Left lung (tissue), 10 donors: ENCODE measurements around the gene ATXN1. TPM values are rescaled to one million over a fixed set of nuclear protein-coding genes. Genes with fewer than 3 reads are reported as not detected.

ENCODE experiments used
- ATAC-seq: fragments of 200-7000 bp; cut with Tn5 transposase; one replicate; pipeline ENCODE4 v1.9.1; 2020; ENCODE audit warnings: moderate library complexity
- DNase-seq, 4 donors: peaks; one replicate each; pipeline ENCODE4 v3.0.0-alpha.2; 2013 to 2020
- H3K27ac ChIP-seq, 2 donors: fragments of 200-600 bp; sonication (generic) in 1 of 2; one replicate each; pipeline versions ENCODE4 v1.5.0 to v1.8.0; 2020 to 2021
- H3K27me3 ChIP-seq, 2 donors: fragments of 200-600 bp; sonication (generic) in 1 of 2; one replicate each; pipeline versions ENCODE4 v1.5.0 to v1.8.0; 2020 to 2021
- H3K36me3 ChIP-seq, 2 donors: fragments of 200-600 bp; sonication (generic) in 1 of 2; one replicate each; pipeline versions ENCODE4 v1.5.0 to v1.8.0; 2020 to 2021
- H3K4me1 ChIP-seq, 2 donors: fragments of 200-600 bp; one replicate each; pipeline ENCODE4 v1.8.0; 2021
- H3K4me3 ChIP-seq, 2 donors: fragments of 200-600 bp; sonication (generic) in 1 of 2; one replicate each; pipeline versions ENCODE4 v1.5.0 to v1.8.0; 2020 to 2021; ENCODE audit warnings: mild to moderate bottlenecking in 1 of 2
- H3K9me3 ChIP-seq, 2 donors: fragments of 200-600 bp; sonication (generic) in 1 of 2; one replicate each; pipeline versions ENCODE4 v1.5.0 to v1.8.0; 2020 to 2021
- intact Hi-C, 2 donors: fragments of 100-400 bp; cut with DNase I; formaldehyde crosslinking; loops; one replicate each; pipeline versions ENCODE4 v1.11.2 to v1.14.2; 2022
- polyA plus RNA-seq, 6 donors: library from polyadenylated mRNA; unstranded; fragments of 120-200 nt; gene quantifications; one replicate each; pipeline ENCODE4 v1.2.1, GENCODE V29; 2013; ENCODE audit not compliant: insufficient read length in 6 of 6
- total RNA-seq, 2 donors: library from RNA; stranded (reverse); fragmentation: NEBNext Ultra II Directional; extraction: Animal tissue kit (Norgen Biotek cat#: 25700); gene quantifications; one replicate each; pipeline ENCODE4 v1.2.1, GENCODE V29; 2021
- TF ChIP-seq, protein P1 (sequence below), 2 donors: fragments of 200-600 bp; sonication (generic) in 1 of 2; IDR thresholded peaks; one replicate each; pipeline versions ENCODE4 v1.5.0 to v1.8.0; 2021; ENCODE audit warnings: antibody characterized with exemption in 2 of 2
- donor health status: DM: no; HTN: yes; CAD: no.
- donor health status: DM: no; HTN: no; CAD: no.

Gene ATXN1
- total and polyA plus RNA-seq, 8 donors, result 23.3 to 67.4 (median 27.3) TPM

DNA sequence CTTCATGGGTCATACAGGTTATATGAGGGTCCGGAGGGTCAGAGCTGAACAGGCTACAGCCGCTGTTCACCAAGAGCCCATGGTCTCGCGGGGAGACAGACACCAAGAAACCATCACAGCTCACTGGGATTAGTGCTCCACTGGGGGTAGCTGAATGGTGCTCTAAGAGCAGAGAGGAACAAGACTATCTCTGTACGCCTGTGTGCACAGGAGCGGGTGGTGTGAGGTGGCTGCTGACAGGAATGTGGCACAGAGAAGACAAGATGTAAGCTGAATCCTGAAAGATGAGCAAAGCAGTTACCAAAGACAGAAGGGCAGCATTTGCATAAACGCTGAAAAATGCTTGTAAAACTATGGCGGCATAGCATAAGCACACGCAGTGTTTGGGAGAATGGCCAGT is 383.8 kb downstream of the ATXN1 start:
- Histone ChIP-seq H3K4me3 (no peak overlapping the region), H3K4me1 (no peaks in the 10 kb centered on the region), H3K9me3 (no peaks in the 10 kb centered on the region), H3K36me3 (no peaks in the 10 kb centered on the region), H3K27me3 (no peaks in the 10 kb centered on the region), H3K27ac (no peak overlapping the region)
- intact Hi-C loops, result no loop called here
- TF ChIP-seq, protein P1, sequence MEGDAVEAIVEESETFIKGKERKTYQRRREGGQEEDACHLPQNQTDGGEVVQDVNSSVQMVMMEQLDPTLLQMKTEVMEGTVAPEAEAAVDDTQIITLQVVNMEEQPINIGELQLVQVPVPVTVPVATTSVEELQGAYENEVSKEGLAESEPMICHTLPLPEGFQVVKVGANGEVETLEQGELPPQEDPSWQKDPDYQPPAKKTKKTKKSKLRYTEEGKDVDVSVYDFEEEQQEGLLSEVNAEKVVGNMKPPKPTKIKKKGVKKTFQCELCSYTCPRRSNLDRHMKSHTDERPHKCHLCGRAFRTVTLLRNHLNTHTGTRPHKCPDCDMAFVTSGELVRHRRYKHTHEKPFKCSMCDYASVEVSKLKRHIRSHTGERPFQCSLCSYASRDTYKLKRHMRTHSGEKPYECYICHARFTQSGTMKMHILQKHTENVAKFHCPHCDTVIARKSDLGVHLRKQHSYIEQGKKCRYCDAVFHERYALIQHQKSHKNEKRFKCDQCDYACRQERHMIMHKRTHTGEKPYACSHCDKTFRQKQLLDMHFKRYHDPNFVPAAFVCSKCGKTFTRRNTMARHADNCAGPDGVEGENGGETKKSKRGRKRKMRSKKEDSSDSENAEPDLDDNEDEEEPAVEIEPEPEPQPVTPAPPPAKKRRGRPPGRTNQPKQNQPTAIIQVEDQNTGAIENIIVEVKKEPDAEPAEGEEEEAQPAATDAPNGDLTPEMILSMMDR (IDR thresholded peaks at IDR 0.05), result no peak
- DNase-seq (no peak), ATAC-seq (no peak)

DNA sequence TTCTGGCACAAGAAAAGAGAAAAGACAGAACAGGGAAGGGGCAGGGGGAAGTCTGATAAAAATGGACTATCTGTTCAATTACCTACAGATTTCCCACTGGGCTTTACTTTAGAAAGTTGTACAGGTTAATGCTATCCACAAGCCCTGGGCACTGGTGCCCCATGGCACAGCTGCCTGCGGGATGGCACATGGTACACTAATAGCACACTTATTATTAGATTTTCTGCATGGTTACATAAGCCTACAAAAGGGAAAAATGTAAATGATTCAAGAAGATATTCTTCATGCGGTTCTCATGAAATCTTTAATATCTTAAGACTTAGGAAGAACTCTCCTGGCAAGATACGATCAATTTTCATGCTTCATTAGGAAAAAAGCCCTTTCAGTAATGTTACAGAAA is 385.4 kb downstream of the ATXN1 start:
- no peaks in the 10 kb centered on the region for H3K27me3 ChIP-seq
- intact Hi-C loops, result no loop called here
- no peaks in the 10 kb centered on the region for H3K9me3 ChIP-seq
- DNase-seq, result no peak
- H3K36me3 ChIP-seq, result no peaks in the 10 kb centered on the region
- TF ChIP-seq, protein P1 (IDR thresholded peaks at IDR 0.05), result no peak
- no peak overlapping the region for H3K4me3 ChIP-seq
- no peak for ATAC-seq
- H3K4me1 ChIP-seq, result no peaks in the 10 kb centered on the region
- no peak overlapping the region for H3K27ac ChIP-seq

DNA sequence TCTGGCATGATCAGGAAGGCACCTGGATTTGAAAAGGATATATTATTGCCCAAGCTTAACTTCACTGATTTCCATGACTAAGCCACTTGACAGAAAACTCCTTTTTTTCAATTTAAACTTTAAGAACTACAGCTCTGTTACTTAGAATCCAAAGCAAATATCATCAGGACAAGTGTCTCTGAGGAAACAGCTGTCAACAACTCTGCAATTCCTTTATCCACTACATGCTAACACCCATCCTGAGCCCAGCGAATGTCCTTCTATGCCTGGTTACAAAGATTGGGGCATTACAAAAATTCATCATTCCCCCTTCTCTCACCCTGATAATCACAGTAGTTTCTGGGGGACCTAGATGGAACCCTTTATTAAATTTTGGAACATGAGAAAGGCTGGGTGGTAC is 386.1 kb downstream of the ATXN1 start:
- Histone ChIP-seq H3K9me3 (no peaks in the 10 kb centered on the region), H3K4me1 (no peaks in the 10 kb centered on the region), H3K27ac (no peak overlapping the region), H3K27me3 (no peaks in the 10 kb centered on the region), H3K36me3 (no peaks in the 10 kb centered on the region), H3K4me3 (no peak overlapping the region)
- DNase-seq (no peak), ATAC-seq (peak; percentile 72)
- TF ChIP-seq, protein P1 (IDR thresholded peaks at IDR 0.05), result no peak
- intact Hi-C loops, result no loop called here

DNA sequence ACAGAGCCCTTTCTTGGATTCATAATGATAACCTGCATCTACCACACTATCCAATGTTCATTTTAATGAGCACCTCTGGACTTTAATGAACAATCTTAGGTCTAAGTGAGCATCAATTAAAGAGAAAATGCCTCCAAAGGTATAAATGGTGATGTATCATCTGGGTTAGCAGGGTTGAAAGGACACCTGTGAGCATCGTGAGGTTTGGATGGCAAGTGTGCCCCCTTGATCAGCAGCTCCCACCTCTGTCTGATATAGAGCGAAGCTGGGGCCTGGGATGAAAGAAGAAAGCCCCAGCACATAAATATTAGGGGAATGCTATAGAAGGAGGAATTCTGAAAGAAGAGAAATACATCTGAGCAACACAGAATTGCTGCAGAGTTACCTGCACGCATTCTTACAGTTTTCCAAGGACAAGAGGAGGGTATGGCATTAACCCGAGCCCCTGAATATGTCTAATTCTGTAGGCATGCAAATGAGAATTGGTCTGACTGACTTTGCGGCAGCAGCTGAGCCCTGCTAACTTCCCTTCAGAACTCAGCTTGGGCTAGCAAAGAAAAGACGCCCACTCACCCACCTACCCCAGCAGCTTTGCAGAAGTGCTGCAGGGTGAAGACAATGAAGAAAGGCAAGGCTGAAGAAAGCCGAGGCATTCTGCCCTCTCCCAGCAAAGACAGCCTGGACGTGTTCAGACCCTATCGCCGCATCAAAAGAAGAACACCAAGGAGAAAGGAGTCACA is 386.6 kb downstream of the ATXN1 start:
- no peak overlapping the region for H3K27ac ChIP-seq
- intact Hi-C loops, result no loop called here
- TF ChIP-seq, protein P1 (IDR thresholded peaks at IDR 0.05), result no peak
- H3K27me3 ChIP-seq, result no peaks in the 10 kb centered on the region
- H3K4me3 ChIP-seq, result no peak overlapping the region
- DNase-seq, result no peak
- H3K36me3 ChIP-seq, result no peaks in the 10 kb centered on the region
- peak; percentile 49 for ATAC-seq
- no peaks in the 10 kb centered on the region for H3K9me3 ChIP-seq
- H3K4me1 ChIP-seq, result no peaks in the 10 kb centered on the region

DNA sequence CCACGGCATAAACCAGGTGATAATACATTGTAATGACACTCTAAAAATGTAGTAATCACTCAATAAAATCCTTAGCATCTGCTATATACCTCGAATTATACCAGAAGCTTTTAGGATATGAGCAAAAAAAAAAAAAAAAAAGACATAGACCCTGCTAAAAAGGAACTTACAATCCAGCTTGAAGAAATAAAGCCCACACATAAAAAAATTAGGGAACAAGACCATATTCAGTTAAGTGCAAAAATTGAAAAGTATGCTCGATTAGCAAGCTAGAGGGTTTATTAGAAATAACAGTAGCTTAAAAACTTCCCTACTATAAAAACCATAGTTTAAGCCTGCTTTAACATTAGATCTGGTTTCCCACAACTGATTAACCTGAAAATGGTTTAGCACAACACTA is 387.2 kb downstream of the ATXN1 start:
- no peaks in the 10 kb centered on the region for H3K4me1 ChIP-seq
- H3K4me3 ChIP-seq, result no peak overlapping the region
- no peaks in the 10 kb centered on the region for H3K27me3 ChIP-seq
- DNase-seq (no peak), ATAC-seq (no peak)
- H3K27ac ChIP-seq, result no peak overlapping the region
- H3K9me3 ChIP-seq, result no peaks in the 10 kb centered on the region
- TF ChIP-seq, protein P1 (IDR thresholded peaks at IDR 0.05), result no peak
- no peaks in the 10 kb centered on the region for H3K36me3 ChIP-seq
- intact Hi-C loops, result no loop called here
